Middle frontal gyrus (tissue), 1 donor: ENCODE measurements around the gene HOXB6.

Source experiments
- DNase-seq: peaks from one replicate; pipeline ENCODE4 v3.0.0-alpha.2; 2015; ENCODE audit warnings: low spot score; ENCODE audit errors: extremely low spot score

Gene HOXB6

GRCh38 chr17:48554412-48555257 lies 50.2 kb downstream of the HOXB6 start:
- no peak for DNase-seq

- DNase-seq, result no peak
Observed at GRCh38 chr17:48553826-48554225, 51.0 kb downstream of the HOXB6 start.

GRCh38 chr17:48553190-48553547 lies 51.6 kb downstream of the HOXB6 start:
- no peak for DNase-seq

- DNase-seq, result no peak
Observed at GRCh38 chr17:48552466-48553189, 52.2 kb downstream of the HOXB6 start.

- no peak for DNase-seq
Observed at GRCh38 chr17:48551596-48552465, 53.0 kb downstream of the HOXB6 start.

- no peak for DNase-seq
Observed at GRCh38 chr17:48551214-48551555, 53.6 kb downstream of the HOXB6 start.

GRCh38 chr17:48550502-48551213 lies 54.1 kb downstream of the HOXB6 start:
- DNase-seq, result no peak

GRCh38 chr17:48549914-48550501 lies 54.8 kb downstream of the HOXB6 start:
- DNase-seq, result no peak

- no peak for DNase-seq
Observed at GRCh38 chr17:48549281-48549630, 55.5 kb downstream of the HOXB6 start.

GRCh38 chr17:48548523-48549280 lies 56.1 kb downstream of the HOXB6 start:
- DNase-seq, result no peak

- DNase-seq, result no peak
Observed at GRCh38 chr17:48547808-48548522, 56.8 kb downstream of the HOXB6 start.

GRCh38 chr17:48546924-48547807 lies 57.6 kb downstream of the HOXB6 start:
- DNase-seq, result no peak

GRCh38 chr17:48546137-48546923 lies 58.5 kb downstream of the HOXB6 start:
- DNase-seq, result no peak
